Liver (tissue), 9 donors: ENCODE data around the gene SUCLG2. TPM values are rescaled to one million over a fixed set of nuclear protein-coding genes. Genes with fewer than 3 reads are reported as not detected.

Experiments used
- DNase-seq: peaks from one replicate; pipeline ENCODE4 v3.0.0-alpha.2; 2017; ENCODE audit warnings: low spot score
- H3K27ac ChIP-seq, 2 donors: one replicate each; pipeline ENCODE4 v1.7.0; 2013; ENCODE audit warnings: inconsistent platforms in 2 of 2, low read length in 2 of 2, control low read depth in 1 of 2, low read depth in 1 of 2, mild to moderate bottlenecking in 1 of 2
- H3K27me3 ChIP-seq, 4 donors: one replicate each; pipeline versions ENCODE4 v1.6.1 to v1.7.0; 2013; ENCODE audit warnings: low read length in 3 of 4, inconsistent platforms in 1 of 4, mild to moderate bottlenecking in 1 of 4, moderate library complexity in 1 of 4; ENCODE audit not compliant: control insufficient read depth in 4 of 4, insufficient read depth in 4 of 4
- H3K36me3 ChIP-seq, 4 donors: one replicate each; pipeline versions ENCODE4 v1.6.1 to v1.7.0; 2013; ENCODE audit warnings: low read length in 3 of 4, mild to moderate bottlenecking in 3 of 4, low read depth in 1 of 4, moderate library complexity in 1 of 4; ENCODE audit not compliant: control insufficient read depth in 4 of 4, insufficient read depth in 3 of 4
- H3K4me1 ChIP-seq, 4 donors: one replicate each; pipeline versions ENCODE4 v1.6.1 to v1.7.0; 2013; ENCODE audit warnings: low read length in 3 of 4, mild to moderate bottlenecking in 3 of 4, moderate library complexity in 1 of 4; ENCODE audit not compliant: control insufficient read depth in 4 of 4, insufficient read depth in 4 of 4
- H3K4me3 ChIP-seq, 3 donors: one replicate each; pipeline versions ENCODE4 v1.6.1 to v1.7.0; 2013; ENCODE audit warnings: low read length in 3 of 3, control low read depth in 1 of 3, low read depth in 1 of 3, mild to moderate bottlenecking in 1 of 3
- H3K9ac ChIP-seq, 2 donors: one replicate each; pipeline ENCODE4 v1.7.0; 2013; ENCODE audit warnings: low read length in 2 of 2, mild to moderate bottlenecking in 2 of 2, moderate library complexity in 2 of 2, control low read depth in 1 of 2, low read depth in 1 of 2
- H3K9me3 ChIP-seq, 4 donors: one replicate each; pipeline versions ENCODE4 v1.6.1 to v1.7.0; 2013; ENCODE audit warnings: low read length in 3 of 4; ENCODE audit not compliant: control insufficient read depth in 4 of 4
- ATF3 ChIP-seq: IDR thresholded peaks from 2 replicates; pipeline ENCODE4 v1.6.1; 2016; ENCODE audit warnings: antibody characterized with exemption
- CTCF ChIP-seq: fragments of 150-350 bp; IDR thresholded peaks from 2 replicates; pipeline ENCODE4 v1.5.1; 2017; ENCODE audit warnings: improper control_type of control experiment, low read depth, low read length; ENCODE audit not compliant: missing input control
- FOXA1 ChIP-seq: IDR thresholded peaks from 2 replicates; pipeline ENCODE4 v1.6.1; 2016; ENCODE audit warnings: antibody characterized with exemption
- HNF4A ChIP-seq, 2 donors: conservative IDR thresholded peaks; 2 replicates each; pipeline ENCODE4 v1.6.1; 2016; ENCODE audit warnings: antibody characterized with exemption in 2 of 2, mild to moderate bottlenecking in 2 of 2
- HNF4G ChIP-seq: IDR thresholded peaks from 2 replicates; pipeline ENCODE4 v1.6.1; 2016; ENCODE audit warnings: antibody characterized with exemption
- JUND ChIP-seq, 2 donors: IDR thresholded peaks; 2 replicates each; pipeline ENCODE4 v1.6.1; 2016; ENCODE audit warnings: antibody characterized with exemption in 2 of 2
- RAD21 ChIP-seq, 2 donors: IDR thresholded peaks; 2 replicates each; pipeline ENCODE4 v1.6.1; 2016; ENCODE audit warnings: antibody characterized with exemption in 2 of 2, mild to moderate bottlenecking in 2 of 2
- REST ChIP-seq: IDR thresholded peaks from 2 replicates; pipeline ENCODE4 v1.6.1; 2016; ENCODE audit warnings: antibody characterized with exemption, mild to moderate bottlenecking
- RXRA ChIP-seq, 2 donors: IDR thresholded peaks; 2 replicates each; pipeline ENCODE4 v1.6.1; 2017 to 2018; ENCODE audit warnings: antibody characterized with exemption in 2 of 2, mild to moderate bottlenecking in 1 of 2
- SP1 ChIP-seq: IDR thresholded peaks from 2 replicates; pipeline ENCODE4 v1.6.1; 2018; ENCODE audit warnings: antibody characterized with exemption, mild to moderate bottlenecking
- YY1 ChIP-seq: IDR thresholded peaks from 2 replicates; pipeline ENCODE4 v1.6.1; 2016; ENCODE audit warnings: antibody characterized with exemption, mild to moderate bottlenecking
- ZBTB33 ChIP-seq: IDR thresholded peaks from 2 replicates; pipeline ENCODE4 v1.6.1; 2016; ENCODE audit warnings: antibody characterized with exemption
- WGBS: extraction: QIAGEN DNeasy Blood & Tissue Kit; methylation state at CpG from one replicate; pipeline ENCODE4 v1.1.7; 2013; 5-methylcytosine and 5-hydroxymethylcytosine counted together
- polyA plus RNA-seq, 2 donors: library from polyadenylated mRNA; stranded (reverse) in 1 of 2; unstranded in 1 of 2; fragments of 200-250 nt in 1 of 2; fragments of >200 nt in 1 of 2; fragmentation: Nextera tagmentation in 1 of 2; extraction: Ambion mirVana in 1 of 2; gene quantifications; one replicate each; pipeline versions ENCODE4 v1.2.1 to v1.2.3, GENCODE V29; 2013 to 2015
- total RNA-seq, 2 donors: library from RNA; depleted of rRNA; stranded (reverse); fragments of >200 nt; gene quantifications; one replicate each; pipeline ENCODE4 v1.2.3, GENCODE V29; 2014
- donor health status: healthy.
- donor health status: healthy.
- donor health status: healthy.
- donor health status: healthy.
- donor health status: healthy.

The SUCLG2 gene
- total and polyA plus RNA-seq, 4 donors: 45.3 to 114 (median 92.8) TPM

- Histone ChIP-seq H3K36me3 (peaks cover 0 to 7% (median 2%) of the 10 kb centered on the region in 4 donors), H3K27ac (peak overlapping the region in 1 of 2 donors; percentile 46), H3K4me3 (no peak overlapping the region), H3K9me3 (no peaks in the 10 kb centered on the region), H3K9ac (no peak overlapping the region), H3K27me3 (no peaks in the 10 kb centered on the region), H3K4me1 (peaks cover 0 to 29% (median 13%) of the 10 kb centered on the region in 4 donors)
- TF ChIP-seq JUND (IDR thresholded peaks at IDR 0.05): peak in 1 of 2 donors; percentile 65
- peak; percentile 14 for TF ChIP-seq ZBTB33
- TF ChIP-seq RAD21 (IDR thresholded peaks at IDR 0.05): peak in 1 of 2 donors; percentile 33
- no peak for TF ChIP-seq YY1
- peak; percentile 56 for TF ChIP-seq HNF4G
- TF ChIP-seq ATF3: peak; percentile 59
- no peak for TF ChIP-seq FOXA1
- TF ChIP-seq RXRA (IDR thresholded peaks at IDR 0.05): peak; percentile 50 to 57
- TF ChIP-seq REST: no peak
- TF ChIP-seq SP1: peak; percentile 63
- TF ChIP-seq HNF4A (conservative IDR thresholded peaks at IDR 0.05): peak; percentile 70 to 86
- WGBS: 48% methylated on average over 3 of the region's 3 CpGs
- no peak for DNase-seq
Observed at GRCh38 chr3:67401921-67402320, 252.5 kb downstream of the SUCLG2 start.

- Histone ChIP-seq H3K36me3 (peaks cover 0 to 4% (median 2%) of the 10 kb centered on the region in 4 donors), H3K27me3 (no peaks in the 10 kb centered on the region), H3K4me3 (no peak overlapping the region), H3K27ac (no peak overlapping the region), H3K4me1 (peaks cover 0 to 27% (median 11%) of the 10 kb centered on the region in 4 donors), H3K9me3 (no peaks in the 10 kb centered on the region), H3K9ac (no peak overlapping the region)
- DNase-seq: no peak
- TF ChIP-seq CTCF: no peak
- peak in 1 of 2 donors; percentile 28 for TF ChIP-seq JUND (IDR thresholded peaks at IDR 0.05)
- no peak for TF ChIP-seq ZBTB33
- WGBS: 78% methylated on average over 6 of the region's 6 CpGs
Observed at GRCh38 chr3:67400476-67400875, 253.9 kb downstream of the SUCLG2 start.
